Measurements from ENCODE around the gene LOXHD1.

The LOXHD1 gene

DNA sequence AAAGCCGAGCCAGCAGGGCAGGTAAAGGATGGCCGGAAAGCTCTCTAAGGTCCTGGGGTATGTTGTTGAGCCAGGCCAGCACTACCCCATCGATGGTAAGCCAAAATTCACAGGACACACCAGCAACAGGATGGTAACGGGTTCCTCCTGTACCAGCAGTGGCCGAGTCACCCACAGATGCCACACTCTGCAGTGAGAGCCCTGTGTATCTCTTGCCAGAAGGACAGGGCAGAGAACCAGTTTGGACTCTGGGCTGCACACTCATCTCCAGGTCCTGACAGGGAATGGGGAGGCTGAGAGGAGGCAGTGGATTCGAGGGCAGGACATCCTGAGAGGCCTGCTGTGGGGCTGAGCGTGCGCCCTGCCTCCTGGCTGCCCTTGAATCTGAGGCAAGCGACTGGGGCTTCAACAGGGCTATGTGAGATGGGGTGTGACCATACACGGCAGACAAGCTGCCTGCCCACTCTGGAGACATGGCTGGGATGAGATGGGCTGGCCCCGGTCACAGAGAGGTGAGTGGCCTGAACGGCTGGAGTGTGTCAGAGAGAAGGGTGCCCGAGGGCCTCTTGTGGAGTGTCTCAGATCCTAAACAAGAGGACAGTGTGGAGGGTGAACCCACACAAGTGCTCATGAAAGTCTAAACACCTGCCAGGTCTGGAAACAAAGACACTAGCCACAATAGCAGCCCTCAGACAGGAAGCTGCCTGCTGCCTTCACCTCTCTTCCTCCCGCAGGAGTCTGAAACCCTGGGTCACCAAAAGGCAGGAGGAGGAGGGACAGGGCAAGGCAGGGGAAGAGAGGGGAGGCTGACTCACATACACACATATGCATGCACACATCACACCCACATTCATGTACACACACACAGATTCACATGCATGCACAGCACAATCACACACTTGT lies 182.3 kb downstream of the LOXHD1 start:
- DNase-seq = no peak

DNA sequence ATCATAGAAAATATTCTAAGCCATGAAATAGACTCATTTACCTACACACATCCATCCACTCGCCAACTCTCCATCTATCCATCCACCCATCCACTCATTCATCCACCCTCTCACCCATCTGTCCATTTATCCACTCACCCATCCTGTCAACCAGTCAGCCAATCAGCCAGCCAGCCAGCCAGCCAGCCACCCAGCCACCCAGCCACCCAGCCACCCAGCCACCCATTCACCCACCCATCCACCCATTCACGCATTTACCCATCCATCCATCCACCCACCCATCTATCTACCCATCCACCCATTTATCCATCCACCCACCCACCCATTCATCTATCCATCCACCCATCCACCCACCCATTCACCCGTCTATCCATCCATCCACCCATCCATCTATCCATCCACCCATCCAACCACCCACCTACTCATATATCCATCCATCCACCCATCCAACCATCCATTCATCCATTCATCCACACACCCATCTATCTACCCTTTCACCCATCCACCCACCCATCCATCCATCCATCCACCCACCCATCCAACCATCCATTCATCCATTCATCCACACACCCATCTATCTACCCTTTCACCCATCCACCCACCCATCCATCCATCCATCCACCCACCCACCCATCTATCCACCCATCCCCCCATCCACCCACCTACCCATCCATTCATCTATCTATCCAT lies 185.1 kb downstream of the LOXHD1 start:
- no peak for DNase-seq

DNA sequence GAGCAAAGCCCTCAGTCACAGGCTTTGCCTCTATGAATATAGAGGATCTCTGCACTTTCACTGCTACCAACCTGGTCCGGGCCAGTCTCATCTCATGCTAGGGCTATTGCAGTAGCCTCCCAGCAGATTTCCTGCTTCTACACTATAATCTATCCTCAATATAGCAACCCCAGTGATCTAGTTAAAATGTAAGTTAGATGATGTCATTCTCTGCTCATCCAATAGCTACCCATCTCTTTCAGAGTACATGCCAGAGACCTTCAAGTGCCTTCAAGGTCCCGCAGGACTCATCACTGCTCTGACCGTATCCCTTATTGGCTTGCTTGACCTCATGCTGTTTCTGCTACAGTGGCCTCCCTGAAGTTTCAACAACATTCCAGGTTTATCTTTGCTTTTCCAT lies 186.3 kb downstream of the LOXHD1 start:
- DNase-seq = no peak

DNA sequence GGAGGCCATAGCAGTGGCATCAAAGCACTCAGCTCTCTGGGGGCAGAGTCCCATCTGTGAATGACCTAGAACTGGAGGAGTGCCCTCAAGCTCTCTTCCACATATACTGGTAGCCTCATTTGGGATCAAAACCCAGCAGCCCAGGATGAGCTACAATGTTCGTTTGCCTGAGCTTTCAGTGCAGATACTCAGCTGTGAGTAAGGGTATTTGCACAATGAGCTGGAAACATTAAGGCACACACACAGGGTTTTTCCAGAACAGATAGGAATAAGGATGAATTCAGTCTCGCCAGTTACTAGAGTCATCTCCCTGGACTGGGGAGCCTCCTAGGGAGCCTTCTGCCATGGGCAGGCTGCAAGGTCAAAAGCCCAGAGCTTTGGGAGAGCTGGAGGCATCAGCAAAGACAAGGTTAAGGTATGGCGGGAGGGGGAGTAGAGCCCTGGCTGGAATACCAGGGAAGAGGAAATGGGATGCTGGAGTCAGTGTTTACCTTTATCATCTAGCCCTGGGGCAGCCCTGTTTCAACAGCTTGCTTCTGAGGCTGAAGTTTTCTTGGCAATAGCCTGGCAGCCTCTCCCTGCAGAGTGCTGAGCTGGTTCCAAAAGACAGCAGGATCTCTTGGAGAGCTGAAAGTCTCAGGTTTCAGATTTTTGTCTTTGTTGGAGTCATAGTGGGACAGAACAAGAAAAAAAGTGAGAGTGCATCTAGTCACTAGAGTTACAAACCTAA lies 187.7 kb downstream of the LOXHD1 start:
- no peak for DNase-seq

DNA sequence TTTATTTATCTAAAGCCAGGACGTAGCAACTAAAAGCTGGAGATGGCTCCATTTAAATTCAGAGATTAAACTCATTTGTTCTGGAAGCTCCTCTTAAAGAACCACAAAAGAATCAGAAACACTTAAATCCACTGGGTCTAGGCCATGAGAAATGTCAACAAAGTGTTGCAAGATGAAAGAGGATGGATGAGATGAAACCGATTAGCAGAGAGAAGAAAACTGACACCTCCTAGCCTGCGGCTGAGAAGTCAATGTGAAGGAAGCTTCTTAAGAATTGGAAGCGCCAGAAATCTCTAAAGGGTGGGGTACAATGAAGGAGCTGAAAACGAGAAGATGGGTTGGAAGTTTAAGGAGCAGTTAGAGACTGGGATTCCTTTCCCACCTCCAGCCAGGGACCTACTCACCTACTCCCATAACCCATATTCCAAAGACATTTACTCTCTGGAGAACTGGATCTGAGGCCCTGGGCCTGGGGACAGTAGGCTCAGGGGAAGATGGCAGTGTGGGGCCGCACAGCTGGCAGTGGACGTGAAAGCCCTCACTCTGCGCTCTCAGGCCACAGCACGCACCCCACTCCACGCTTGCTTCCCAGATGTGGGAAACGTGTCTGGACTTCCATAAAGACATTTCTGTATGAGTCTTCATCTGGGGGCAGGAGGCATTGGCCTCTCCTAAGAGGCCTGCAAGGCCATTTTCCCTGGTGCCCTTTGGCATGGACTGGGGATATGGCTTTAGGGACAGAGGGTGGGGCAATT lies 188.4 kb downstream of the LOXHD1 start:
- DNase-seq = no peak

DNA sequence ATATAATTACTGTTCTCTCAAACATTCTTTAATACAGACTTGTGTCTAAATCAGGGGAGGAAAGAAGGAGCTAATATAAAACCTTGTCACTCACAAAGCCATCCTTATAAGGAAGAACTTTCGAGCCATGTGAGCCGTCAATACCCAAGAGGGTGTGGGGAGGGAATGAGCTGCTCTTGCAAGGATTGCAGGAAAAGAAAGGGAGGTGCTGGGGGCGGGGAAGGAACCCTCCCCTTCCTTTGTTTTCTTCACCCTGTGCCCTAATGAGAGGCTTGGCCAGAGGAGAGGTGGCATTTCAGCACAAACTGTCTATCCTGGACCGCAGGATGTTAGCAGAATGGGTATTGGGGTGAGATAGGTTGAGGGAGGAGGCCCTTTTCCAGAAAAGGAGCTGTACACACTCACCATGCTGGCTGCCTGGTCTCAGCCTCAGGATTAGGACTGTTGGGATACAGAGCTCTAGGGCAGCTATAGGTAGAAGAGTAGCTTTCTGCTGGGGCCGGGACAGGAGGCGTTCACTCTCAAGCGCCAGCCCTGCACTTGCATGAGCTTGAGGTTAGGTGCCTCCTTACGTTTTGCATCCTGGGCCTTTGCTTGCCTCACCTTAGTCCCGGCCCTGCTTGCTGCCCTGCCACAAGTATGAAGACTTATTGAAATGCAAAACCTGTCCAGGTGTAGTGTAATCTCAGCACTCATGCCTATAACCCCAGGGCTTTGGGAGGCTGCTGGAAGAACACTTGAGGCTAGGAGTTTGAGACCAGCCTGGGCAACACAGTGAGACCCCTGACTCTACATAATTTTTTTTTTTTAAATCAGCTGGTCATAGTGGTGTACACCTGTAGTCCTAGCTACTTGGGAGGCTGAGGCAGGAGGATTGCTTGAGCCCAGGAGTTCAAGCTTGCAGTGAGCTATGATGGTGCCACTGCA lies 190.5 kb downstream of the LOXHD1 start:
- DNase-seq = no peak

DNA sequence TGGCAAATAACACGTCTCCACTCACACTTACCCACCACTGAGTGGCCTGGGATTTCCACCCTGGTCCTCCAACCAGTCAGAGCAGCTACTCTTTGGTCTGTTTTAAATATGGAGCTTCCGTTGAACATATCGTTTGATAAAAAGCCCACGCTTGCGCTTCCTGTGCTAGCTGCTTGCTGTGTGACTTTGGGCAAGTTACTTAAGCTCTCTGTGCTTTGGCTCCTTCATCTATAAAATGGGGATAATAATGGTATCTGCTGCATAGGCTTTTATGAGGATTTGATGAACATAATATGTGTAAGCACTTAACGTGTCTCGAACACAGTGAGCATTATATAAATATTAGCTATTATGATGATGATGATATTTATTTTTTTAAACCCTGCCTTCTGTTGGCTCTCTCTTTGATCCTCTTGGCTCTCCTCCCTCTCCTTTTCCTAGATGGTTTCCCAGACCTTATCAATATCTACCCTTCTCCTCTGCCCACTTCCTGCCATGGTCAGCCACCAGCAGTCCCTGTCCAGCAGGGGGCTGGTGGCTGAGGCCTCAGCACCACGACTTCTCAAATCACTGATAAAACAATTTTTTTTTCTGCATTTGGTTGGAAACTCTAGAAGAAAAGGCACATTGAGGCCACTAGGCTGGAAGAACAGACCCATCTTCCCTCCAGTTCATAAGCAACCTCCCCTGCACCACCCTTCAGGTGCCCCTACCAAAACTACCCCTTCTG lies 191.9 kb downstream of the LOXHD1 start:
- no peak for DNase-seq

DNA sequence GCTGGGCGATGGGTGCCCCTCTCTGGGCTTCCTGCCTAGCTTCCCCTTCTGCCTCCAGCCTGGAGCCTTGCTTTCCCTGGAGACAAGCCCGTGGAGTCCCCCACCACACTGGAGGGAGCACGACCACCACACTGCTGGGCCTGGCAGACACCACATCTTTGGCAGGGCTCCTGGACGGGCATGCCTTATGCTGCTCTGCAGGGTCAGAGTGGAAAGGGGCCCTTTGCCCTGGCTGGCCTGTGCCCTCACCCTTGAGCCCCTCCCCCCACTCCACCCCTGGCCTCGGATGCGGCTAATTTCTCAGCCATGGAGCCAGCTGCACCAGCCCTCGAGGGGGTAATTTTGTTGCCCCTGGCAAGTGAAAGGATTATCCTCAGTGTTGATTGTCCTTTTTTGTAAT lies 194.5 kb downstream of the LOXHD1 start:
- no peak for DNase-seq

DNA sequence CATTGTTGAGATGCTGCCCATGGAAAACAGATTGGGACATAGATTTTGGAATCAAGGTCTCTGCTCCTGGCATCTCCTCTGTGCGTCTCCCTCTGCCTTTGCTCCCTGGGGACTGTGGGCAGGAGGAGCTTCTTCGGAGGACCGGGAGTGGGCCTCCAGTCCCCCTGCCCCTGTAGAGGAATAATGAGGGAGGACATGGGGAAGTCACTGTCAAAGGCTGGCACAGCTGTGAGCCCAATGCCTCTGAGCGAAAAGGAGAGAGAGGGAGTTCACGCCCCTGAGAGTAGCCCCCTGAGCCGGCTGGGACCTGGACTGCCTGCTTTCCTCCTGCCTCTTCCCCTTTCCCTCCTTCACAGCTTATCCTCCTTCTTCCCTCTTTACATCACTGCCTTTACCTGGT lies 195.0 kb downstream of the LOXHD1 start:
- DNase-seq = no peak

DNA sequence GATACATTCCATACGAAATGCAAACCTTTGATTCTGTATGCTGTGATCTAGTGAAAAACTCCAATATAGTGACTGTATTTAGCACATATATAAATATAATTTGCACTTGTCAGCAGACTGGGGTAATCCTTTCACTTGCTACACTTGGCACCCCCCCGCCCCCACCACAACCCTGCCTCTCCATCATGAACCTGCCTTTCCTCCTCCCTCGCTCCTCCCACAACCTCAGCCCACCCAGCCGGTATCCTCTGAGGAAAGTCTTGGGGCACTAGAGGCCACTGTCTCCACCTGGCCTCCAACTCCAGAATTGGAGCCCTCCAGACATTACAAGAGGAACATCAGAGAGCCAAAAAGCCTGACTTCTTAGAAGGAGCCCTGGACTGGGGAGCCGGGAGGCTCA lies 196.3 kb downstream of the LOXHD1 start:
- DNase-seq = no peak

DNA sequence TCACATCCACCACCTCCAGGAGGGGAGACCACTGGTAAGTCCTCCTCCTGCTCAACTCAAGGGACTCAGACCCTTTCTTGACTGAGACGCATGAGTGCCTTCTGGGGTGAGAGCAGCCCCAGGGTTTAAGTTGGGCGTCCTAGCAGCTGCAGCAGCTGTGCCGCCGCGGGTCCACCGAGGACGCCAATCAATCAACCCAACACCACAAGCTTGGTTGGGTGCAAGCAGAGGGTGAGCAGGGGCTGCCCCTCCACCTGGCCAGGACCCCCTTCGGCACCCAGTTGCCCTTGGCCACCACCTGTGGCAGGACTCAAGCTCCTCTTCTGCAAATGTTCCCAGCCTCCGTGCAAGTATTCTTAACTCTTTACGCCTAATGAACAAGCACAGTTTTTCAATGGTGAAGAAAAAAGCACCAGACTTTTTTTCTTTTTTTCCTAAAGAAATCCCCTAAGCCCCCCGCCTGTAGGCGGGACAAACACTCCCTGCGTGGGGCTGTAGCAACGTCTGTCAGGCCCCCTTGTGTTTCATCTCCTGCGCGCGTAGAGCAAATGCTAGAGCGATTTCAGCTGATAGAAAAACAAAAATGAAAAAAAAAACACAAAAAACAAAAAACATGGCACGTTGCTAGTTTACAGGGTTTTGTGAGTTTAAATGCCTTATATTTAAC lies 197.1 kb downstream of the LOXHD1 start:
- DNase-seq = no peak

DNA sequence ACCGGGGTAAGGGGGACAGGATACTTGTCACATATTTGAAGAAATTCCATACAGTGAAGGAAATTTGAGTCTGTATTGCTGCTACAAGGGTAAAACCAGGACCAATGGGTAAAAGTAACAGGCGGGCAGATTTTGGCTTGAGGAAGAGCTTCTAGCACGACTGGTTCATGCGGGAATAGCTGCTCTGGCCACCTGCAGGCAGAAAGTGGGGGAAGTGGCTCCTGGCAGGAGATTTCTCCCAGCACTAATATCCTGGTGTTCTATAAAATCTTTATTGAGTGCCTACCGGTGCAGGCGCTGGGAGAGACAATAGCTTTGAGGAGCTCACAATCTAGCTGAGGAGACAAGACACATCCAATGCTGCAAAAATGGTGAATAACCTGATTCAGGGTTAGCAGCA lies 198.5 kb downstream of the LOXHD1 start:
- no peak for DNase-seq

DNA sequence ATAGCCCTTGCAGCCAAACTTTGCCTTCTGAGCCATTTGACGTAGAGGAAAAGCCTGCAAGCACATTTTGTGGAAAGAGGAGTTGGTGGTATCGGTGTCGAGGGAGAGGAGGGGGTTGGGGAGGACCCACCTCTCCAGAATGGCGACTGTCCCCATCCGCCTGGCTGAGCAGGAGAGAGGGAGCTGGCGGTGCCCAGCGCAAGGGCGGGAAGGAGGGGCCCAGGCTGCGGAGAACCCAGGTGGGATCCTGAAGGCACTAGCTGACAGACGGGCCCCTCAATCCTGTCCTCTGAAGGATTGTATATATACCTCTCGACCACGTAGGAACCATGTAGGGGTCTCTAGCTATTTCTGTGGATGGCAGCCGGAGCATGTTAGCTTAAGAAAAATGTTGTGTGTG lies 200.3 kb downstream of the LOXHD1 start:
- DNase-seq = no peak

DNA sequence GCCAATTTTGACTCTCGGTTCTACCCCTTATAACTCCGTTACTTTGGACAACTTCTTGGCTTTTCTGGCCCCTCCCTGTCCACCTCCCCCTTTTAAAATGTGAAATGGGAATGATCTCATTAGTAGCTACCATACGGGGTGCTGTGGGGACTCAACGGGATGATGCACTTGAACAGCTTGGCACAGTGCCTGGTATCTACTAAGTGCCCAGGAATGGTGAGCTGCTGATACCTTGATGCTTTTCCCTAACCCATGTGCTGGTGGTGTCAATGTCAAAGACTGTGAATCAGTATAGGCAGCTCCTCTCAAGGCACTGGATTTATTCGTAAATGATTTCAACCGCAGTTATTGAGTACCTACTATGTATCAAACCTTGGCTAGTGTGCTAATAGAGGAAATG lies 204.2 kb downstream of the LOXHD1 start:
- no peak for DNase-seq

DNA sequence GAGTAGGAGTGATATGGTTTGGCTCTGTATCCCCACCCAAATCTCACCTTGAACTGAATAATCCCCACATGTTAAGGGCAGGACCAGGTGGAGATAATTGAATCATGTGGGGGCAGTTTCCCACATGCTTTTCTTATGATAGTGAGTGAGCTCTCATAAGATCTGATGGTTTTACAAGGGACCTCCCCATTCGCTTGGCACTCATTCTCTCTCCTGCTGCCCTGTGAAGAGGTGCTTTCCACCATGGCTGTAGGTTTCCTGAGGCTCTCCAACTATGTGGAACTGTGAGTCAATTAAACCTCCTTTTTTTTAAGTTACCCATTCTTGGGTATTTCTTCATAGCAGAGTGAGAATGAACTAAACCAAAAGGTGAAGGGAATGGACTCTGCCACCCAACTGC lies 207.5 kb downstream of the LOXHD1 start:
- no peak for DNase-seq

DNA sequence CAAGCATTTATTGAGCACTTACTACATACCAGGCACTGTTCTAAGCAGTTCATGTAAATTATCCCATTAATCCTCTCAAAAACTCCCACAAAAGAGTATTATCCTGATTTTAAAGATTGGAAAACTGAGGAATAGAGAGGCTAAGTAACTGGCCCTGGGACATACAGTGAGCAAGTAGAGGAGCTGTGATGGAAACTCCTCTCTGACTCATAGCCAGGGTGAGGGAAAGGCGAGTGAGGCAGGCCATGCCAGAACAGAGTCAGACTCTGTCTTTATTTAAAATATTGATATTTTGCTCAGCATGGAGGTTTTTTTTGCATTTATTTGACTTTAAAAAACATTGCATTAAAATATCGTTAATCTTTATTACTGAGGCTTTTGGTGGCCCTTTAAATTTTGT lies 208.0 kb downstream of the LOXHD1 start:
- no peak for DNase-seq

DNA sequence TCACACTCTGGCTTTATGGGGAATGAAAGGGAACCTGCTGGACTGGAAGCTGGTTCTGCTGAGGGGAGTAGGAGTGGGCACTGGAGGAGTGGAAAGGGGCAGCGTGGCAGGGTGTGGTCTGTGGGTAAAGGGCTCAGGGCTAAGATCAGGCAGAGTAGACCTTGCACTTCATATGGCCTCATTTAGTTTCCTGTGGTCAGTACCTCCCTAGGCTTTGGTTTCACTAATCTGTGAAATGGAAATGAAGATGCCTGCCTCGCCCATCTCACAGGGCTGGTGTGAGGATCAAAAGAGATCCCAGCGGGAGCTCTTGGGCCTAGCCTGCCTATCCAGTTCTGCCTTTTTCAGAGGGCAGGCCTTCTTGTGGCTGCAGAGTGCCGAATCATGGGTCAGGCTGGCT lies 208.7 kb downstream of the LOXHD1 start:
- no peak for DNase-seq

DNA sequence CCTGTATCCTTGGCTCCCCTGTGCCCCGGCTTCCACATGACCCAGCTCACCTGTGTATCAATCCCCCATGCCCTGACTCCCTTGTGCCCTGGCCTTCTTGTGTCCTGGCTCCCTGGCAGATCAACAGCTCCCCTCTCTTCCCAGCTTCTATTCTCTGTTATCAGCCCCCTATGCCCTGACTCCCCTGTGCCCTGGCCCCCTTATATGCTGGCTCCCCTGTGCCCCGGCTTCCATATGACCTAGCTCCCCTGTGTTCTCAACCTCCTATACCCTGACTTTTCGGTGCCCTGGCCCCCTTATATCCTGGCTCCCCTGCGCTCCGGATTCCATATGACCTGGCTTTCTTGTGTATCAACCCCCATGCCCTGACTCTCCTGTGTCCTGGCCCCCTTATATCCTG lies 209.2 kb downstream of the LOXHD1 start:
- DNase-seq = no peak

DNA sequence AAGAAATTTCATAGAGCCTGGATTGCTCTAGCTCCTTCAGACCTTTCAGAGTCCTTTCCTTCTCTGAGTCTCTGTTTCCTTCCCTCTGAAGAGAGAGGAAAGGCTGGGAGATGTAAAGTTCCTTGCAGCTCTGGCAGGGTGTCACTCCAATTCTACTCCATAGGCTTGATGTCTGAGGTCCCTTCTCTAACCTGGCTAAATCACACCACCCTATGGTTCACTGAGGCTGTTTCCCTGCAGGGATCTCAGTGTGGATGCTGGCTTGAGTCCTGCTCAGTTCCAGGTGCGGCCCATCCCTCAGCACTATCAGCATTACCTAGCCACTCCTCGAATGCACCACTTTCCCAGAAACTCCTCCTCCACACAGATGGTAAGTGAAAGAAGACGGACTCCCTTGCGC lies 209.7 kb downstream of the LOXHD1 start:
- DNase-seq = no peak

DNA sequence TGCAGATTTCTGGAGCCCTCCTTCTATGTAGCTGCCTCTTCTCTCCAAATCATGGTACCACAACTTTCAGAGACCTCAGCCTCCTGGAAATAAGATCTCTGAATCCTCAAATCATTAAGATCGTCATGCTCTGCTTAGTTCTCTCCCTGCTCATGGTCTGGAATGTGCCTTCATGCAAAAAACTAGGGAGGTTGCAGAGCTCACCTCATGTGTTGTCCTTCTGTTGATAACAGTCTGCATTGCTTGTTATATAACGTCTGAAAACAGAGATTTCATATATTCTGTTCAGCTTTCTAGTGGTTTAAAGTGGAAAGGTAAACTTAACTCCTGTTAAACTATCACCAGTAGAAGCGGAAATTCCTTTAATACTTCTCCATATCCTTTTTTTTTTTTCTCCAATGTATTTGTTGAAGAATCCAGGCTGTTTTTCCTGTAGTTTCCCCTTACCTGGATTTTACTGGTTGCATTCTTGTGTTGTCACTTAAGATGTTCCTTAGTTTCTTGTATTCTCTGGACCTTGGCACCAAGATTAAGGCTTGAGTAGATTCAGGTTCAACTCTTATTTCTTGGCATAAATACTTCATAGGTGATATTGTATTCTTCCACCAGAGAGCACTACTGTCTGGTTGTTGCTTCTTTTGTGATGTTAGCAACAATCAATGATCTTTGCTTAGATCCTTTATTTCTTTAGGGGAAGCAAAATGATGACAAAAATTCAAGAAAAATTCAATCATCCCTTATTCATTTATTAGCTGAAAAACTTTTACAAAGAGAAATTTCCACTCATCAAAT lies 211.3 kb downstream of the LOXHD1 start:
- DNase-seq = no peak
